ENCODE measurements around the gene VSIG10L2. TPM values are rescaled to one million over a fixed set of nuclear protein-coding genes. Genes with fewer than 3 reads are reported as not detected.
"Not testable (repeated sequence)": the region's sequence is repeated elsewhere in the genome, so short reads cannot be mapped to it uniquely, and the experiment has no call there.

Gene VSIG10L2
- total and polyA plus RNA-seq, 2 experiments from 2014 or later, result not detected

DNA sequence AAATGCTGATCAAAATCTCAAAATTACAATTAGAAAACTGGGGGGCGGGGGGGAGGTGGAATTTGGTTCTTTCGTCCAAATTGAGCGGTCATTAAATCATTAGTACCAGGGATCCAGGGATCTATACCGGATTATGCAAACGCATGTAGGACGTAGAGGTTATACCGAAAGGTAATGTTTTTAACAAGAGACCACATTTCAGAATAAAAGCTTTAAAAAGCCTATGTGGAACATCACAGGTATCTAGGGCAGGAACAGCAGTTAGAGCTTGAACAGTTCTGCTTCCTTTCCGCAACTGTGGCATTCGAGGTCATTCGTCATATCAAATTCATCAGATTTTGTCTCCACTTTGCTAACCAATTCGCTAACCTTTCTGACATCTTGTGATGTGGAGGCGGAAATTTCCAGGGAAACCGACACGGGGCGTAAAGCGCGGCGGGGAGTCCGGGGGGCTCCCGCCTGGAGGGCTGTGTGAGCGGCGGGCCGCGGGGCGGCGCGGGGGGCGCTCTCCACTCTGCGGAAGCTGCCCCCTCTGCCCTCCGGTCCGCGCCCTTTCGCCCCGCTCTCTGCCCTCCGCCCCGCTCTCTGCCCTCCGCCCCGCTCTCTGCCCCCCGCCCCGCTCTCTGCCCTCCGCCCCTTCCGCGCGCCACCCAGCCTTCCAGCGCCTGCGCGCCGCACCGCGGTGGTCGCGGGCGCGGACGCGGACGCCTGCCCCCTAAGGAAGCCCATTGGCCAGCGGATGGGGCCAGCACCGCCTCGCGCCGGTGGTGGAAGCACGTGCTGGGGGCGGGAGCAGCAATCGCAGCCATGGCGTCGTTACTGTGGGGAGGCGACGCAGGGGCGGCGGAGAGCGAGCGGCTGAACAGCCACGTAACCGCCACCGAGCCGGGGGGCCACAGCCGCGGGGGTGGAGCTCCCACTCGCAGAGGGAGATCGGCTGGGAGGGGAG is 41.9 kb upstream of the VSIG10L2 start, which contains the start of gene DDX25:
TSS of gene DDX25 (plus strand) at position 798 of the 949 bp plus-strand sequence. CDS start at position 808, 10 bp downstream.
- Histone ChIP-seq H3K4me2 (ENCODE audit: unreplicated experiment) (peak within 1 kb of the TSS; percentile 90), H3K79me2 (ENCODE audit: insufficient read depth) (peaks cover 28% of the 10 kb centered on the region), H3K4me3 (peak within 1 kb of the TSS; percentile 98), H3K9me2 (ENCODE audit: insufficient read depth) (no peaks in the 10 kb centered on the region), H3K4me1 (ENCODE audit: insufficient read depth) (peaks cover 3% of the 10 kb centered on the region; the same call in 1 of the 2 replicates), H3K9ac (no peak within 1 kb of the TSS), H2AFZ (peak within 1 kb of the TSS; percentile 98; the same call in 1 of the 2 replicates), H3F3A (ENCODE audit: insufficient read depth) (peaks cover 15% of the 10 kb centered on the region; the same call in 1 of the 2 replicates), H4K20me1 (ENCODE audit: insufficient read depth) (no peaks in the 10 kb centered on the region), H3K9me3 (ENCODE audit: low read depth) (no peaks in the 10 kb centered on the region), H3K27ac (no peak within 1 kb of the TSS), H3K36me3 (ENCODE audit: low read depth) (peaks cover 11% of the 10 kb centered on the region), H3K27me3 (replicated peaks; ENCODE audit: insufficient read depth) (peaks cover 37% of the 10 kb centered on the region)
- DNase-seq, result no peak
- 6 to 13% methylated on average over 46 to 80 of the region's 81 CpGs for WGBS, 2 experiments (ENCODE audit: low coverage in 1 of 2, low lambda C conversion rate in 2 of 2, missing lambda C conversion rate in 2 of 2)
- in situ Hi-C loops (cut with MboI), result no loop called here
- TF ChIP-seq EZH2phosphoT487 (IDR thresholded peaks at IDR 0.05; ENCODE audit: insufficient read depth, low read depth) (peak; percentile 67; the same call in 1 of the 2 replicates), EZH2 (IDR thresholded peaks at IDR 0.05; ENCODE audit: insufficient read depth, poor library complexity, severe bottlenecking) (peak; percentile 50)

DNA sequence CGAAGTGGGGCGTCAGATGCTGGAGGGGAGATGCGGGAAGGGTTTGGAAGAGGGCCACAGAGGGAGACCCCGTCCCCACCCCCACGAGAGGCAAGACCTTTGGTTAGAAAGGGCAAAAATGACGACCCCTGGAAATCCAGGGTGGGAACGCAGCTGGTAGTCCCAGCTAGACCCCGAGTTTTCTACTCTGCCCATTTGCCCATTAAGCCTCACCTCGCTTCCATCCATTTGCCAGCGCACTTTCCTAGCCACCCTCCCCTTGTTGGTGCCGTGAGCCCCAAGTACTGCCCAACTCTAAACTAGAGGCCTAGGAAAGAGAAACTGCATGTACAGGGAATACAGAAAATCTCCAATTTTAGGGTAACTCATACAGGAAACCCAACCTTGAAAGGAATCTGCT is 41.2 kb upstream of the VSIG10L2 start:
- Histone ChIP-seq H3K4me3 (no peak overlapping the region), H3K4me2 (ENCODE audit: unreplicated experiment) (no peak overlapping the region), H3K9me2 (ENCODE audit: insufficient read depth) (no peaks in the 10 kb centered on the region), H3K79me2 (ENCODE audit: insufficient read depth) (peaks cover 21% of the 10 kb centered on the region), H4K20me1 (ENCODE audit: insufficient read depth) (no peaks in the 10 kb centered on the region), H3K36me3 (ENCODE audit: low read depth) (peaks cover 8% of the 10 kb centered on the region), H3K9me3 (ENCODE audit: low read depth) (no peaks in the 10 kb centered on the region), H2AFZ (no peak overlapping the region), H3F3A (ENCODE audit: insufficient read depth) (peaks cover 12% of the 10 kb centered on the region; the same call in 1 of the 2 replicates), H3K27me3 (replicated peaks; ENCODE audit: insufficient read depth) (peaks cover 39% of the 10 kb centered on the region), H3K27ac (no peak overlapping the region), H3K4me1 (ENCODE audit: insufficient read depth) (peaks cover 3% of the 10 kb centered on the region; the same call in 1 of the 2 replicates), H3K9ac (no peak overlapping the region)
- in situ Hi-C loops (cut with MboI), result no loop called here
- no peak for DNase-seq
- WGBS, 2 experiments (ENCODE audit: low coverage in 1 of 2, low lambda C conversion rate in 2 of 2, missing lambda C conversion rate in 2 of 2), result 30 to 31% methylated on average over 8 to 11 of the region's 11 CpGs
- no peak for TF ChIP-seq EZH2 (IDR thresholded peaks at IDR 0.05; ENCODE audit: insufficient read depth, poor library complexity, severe bottlenecking)
- no peak for TF ChIP-seq EZH2phosphoT487 (IDR thresholded peaks at IDR 0.05; ENCODE audit: insufficient read depth, low read depth)

DNA sequence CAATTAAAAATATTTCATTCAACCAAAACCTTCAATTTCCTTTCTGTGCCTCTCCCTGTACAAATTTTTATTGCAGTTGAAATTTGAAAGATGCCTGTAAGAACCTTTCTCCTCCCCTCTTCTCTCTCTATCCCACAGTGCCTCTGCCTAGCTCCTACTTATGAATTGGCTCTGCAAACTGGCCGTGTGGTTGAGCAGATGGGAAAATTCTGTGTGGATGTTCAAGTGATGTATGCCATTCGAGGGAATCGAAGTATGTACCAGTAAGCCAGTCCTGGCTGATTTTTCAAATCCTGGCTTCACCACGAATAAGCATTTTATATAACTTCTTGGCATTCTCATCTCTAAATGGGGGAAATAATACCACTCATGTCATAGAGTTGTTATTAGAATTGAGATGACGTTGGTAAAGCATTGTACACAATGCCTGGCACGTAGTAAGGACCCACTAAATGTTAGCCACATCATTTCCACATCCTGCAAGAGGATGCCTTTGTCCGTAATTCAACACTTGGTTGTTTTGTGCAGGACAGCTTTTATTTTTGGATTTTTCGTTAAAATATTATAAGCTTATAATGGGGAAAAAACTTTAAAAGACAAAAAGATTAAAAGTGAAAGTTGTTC is 35.5 kb upstream of the VSIG10L2 start:
- no peaks in the 10 kb centered on the region for H3K9me2 ChIP-seq (ENCODE audit: insufficient read depth)
- no peaks in the 10 kb centered on the region for H4K20me1 ChIP-seq (ENCODE audit: insufficient read depth)
- no peaks in the 10 kb centered on the region for H3K36me3 ChIP-seq (ENCODE audit: low read depth)
- H3K27ac ChIP-seq, result no peak overlapping the region
- H3F3A ChIP-seq (ENCODE audit: insufficient read depth), result no peaks in the 10 kb centered on the region
- no peak for TF ChIP-seq EZH2 (IDR thresholded peaks at IDR 0.05; ENCODE audit: insufficient read depth, poor library complexity, severe bottlenecking)
- TF ChIP-seq EZH2phosphoT487 (IDR thresholded peaks at IDR 0.05; ENCODE audit: insufficient read depth, low read depth), result no peak
- H3K9ac ChIP-seq, result no peak overlapping the region
- H3K4me3 ChIP-seq, result no peak overlapping the region
- H2AFZ ChIP-seq, result no peak overlapping the region
- H3K9me3 ChIP-seq (ENCODE audit: low read depth), result no peaks in the 10 kb centered on the region
- WGBS, 2 experiments (ENCODE audit: low coverage in 1 of 2, low lambda C conversion rate in 2 of 2, missing lambda C conversion rate in 2 of 2), result 28 to 31% methylated on average over 8 of the region's 8 CpGs
- peaks cover 63% of the 10 kb centered on the region for H3K27me3 ChIP-seq (replicated peaks; ENCODE audit: insufficient read depth)
- no peaks in the 10 kb centered on the region for H3K79me2 ChIP-seq (ENCODE audit: insufficient read depth)
- no peak overlapping the region for H3K4me2 ChIP-seq (ENCODE audit: unreplicated experiment)
- in situ Hi-C loops (cut with MboI), result no loop called here
- no peak for DNase-seq
- H3K4me1 ChIP-seq (ENCODE audit: insufficient read depth), result no peaks in the 10 kb centered on the region

- H3K4me2 ChIP-seq (ENCODE audit: unreplicated experiment); H4K20me1 ChIP-seq (ENCODE audit: insufficient read depth); H3K36me3 ChIP-seq (ENCODE audit: low read depth); H3K9me3 ChIP-seq (ENCODE audit: low read depth); in situ Hi-C loops (cut with MboI); H3K9ac ChIP-seq; DNase-seq; H3K9me2 ChIP-seq (ENCODE audit: insufficient read depth); H3K4me1 ChIP-seq (ENCODE audit: insufficient read depth); H3K79me2 ChIP-seq (ENCODE audit: insufficient read depth); H3K4me3 ChIP-seq; H2AFZ ChIP-seq; H3K27ac ChIP-seq; H3F3A ChIP-seq (ENCODE audit: insufficient read depth): not testable (repeated sequence)
- WGBS, 2 experiments (ENCODE audit: low coverage in 1 of 2, low lambda C conversion rate in 2 of 2, missing lambda C conversion rate in 2 of 2), result 80 to 86% methylated on average over 3 of the region's 3 CpGs
- peaks cover 82% of the 10 kb centered on the region for H3K27me3 ChIP-seq (replicated peaks; ENCODE audit: insufficient read depth)
Observed at GRCh38 chr11:125914601-125915000, 31.2 kb upstream of the VSIG10L2 start.

Measured in GM23248 (cell line).